PC-3 (cell line): ENCODE results near the gene ISM2.

ENCODE experiments used
- EZH2 ChIP-seq: fragments of 300-600 bp; sonication (generic); IDR thresholded peaks from one replicate; pipeline ENCODE4 v1.6.1; 2017; ENCODE audit warnings: antibody characterized with exemption, mild to moderate bottlenecking, low read length; ENCODE audit not compliant: unreplicated experiment
- TF ChIP-seq, protein P1 (sequence below): fragments of 300-600 bp; sonication (generic); conservative IDR thresholded peaks from 2 replicates; pipeline ENCODE4 v1.5.1; 2017; ENCODE audit warnings: antibody characterized with exemption, low read depth, mild to moderate bottlenecking, low read length

DNA sequence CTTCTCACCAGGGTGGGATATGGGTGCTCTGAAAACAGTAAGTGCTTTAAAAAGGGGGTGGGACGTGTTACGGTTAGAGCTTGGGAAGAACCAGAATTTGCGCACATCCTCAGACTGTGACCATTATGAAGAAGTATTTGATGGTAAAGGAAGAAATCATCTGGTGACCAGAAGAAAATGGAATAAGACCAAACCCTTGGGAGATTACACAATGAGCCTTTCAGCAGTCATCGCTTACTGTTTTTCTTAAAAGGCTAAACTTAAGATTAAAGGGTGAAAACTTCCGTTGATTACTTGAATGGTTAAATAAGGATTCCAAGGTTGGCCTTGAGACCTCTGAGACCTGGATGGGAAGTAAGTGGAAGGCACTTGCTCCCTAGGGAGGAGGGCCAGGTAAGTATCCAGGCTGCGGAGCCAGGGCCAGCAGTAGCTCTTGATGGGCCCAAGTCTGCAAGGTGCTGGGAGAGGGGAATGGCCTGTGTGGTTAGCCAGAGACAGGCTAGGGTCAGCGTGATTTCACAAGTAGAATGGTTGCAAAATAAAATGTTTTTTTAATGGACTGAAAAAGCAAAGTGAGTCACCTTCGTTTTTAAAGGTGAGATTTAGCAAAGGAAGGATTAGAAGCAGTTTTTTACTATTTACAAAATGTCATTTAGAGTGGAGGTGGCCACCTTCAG lies 13.0 kb upstream of the ISM2 start:
- TF ChIP-seq, protein P1, sequence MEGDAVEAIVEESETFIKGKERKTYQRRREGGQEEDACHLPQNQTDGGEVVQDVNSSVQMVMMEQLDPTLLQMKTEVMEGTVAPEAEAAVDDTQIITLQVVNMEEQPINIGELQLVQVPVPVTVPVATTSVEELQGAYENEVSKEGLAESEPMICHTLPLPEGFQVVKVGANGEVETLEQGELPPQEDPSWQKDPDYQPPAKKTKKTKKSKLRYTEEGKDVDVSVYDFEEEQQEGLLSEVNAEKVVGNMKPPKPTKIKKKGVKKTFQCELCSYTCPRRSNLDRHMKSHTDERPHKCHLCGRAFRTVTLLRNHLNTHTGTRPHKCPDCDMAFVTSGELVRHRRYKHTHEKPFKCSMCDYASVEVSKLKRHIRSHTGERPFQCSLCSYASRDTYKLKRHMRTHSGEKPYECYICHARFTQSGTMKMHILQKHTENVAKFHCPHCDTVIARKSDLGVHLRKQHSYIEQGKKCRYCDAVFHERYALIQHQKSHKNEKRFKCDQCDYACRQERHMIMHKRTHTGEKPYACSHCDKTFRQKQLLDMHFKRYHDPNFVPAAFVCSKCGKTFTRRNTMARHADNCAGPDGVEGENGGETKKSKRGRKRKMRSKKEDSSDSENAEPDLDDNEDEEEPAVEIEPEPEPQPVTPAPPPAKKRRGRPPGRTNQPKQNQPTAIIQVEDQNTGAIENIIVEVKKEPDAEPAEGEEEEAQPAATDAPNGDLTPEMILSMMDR = no peak
- TF ChIP-seq EZH2 = no peak
